ENCODE data around the gene SEC14L1.

DNA sequence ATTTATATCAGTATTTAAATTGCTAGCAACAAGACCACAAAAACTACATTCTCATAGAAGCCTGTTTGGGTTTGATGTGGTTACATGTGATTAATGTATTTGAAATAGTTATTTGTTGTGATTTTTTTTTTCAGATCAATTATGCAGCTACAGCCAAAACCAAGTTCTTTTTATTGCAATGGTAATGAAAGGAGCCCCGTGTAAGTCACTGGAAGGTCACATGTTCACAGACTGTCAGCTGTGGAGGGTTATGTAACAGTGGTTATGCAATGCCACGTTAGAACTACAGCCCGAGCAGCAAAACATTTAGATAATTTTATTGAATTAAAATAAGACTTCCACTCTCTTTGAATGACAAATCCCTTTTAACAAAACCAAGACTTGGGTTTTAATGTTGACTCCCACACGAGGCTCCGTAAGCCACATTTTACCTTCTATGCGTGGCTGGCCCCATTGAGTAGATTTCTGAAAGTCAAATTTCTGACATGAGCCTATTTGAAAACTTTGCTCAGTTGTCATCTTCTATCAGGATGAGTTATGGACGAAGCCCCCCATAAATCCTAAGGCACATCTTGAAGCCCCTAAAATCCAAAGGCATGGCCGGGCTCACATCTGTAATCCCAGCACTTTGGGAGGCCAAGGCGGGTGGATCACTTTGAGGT lies 41.8 kb upstream of the SEC14L1 start:
- TF ChIP-seq, protein P1, sequence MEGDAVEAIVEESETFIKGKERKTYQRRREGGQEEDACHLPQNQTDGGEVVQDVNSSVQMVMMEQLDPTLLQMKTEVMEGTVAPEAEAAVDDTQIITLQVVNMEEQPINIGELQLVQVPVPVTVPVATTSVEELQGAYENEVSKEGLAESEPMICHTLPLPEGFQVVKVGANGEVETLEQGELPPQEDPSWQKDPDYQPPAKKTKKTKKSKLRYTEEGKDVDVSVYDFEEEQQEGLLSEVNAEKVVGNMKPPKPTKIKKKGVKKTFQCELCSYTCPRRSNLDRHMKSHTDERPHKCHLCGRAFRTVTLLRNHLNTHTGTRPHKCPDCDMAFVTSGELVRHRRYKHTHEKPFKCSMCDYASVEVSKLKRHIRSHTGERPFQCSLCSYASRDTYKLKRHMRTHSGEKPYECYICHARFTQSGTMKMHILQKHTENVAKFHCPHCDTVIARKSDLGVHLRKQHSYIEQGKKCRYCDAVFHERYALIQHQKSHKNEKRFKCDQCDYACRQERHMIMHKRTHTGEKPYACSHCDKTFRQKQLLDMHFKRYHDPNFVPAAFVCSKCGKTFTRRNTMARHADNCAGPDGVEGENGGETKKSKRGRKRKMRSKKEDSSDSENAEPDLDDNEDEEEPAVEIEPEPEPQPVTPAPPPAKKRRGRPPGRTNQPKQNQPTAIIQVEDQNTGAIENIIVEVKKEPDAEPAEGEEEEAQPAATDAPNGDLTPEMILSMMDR (IDR thresholded peaks at IDR 0.05; ENCODE audit: low read length): no peak
- TF ChIP-seq EZH2 (optimal IDR thresholded peaks at IDR 0.05; ENCODE audit: low read depth, low read length): no peak
